NB4 (cell line): ENCODE results near the gene CHST9.
"Not testable (repeated sequence)": the region's sequence is repeated elsewhere in the genome, so short reads cannot be mapped to it uniquely, and the experiment has no call there.

ENCODE experiments used
- DNase-seq: peaks from one replicate; pipeline ENCODE4 v3.0.0; 2010; ENCODE audit warnings: low read depth
- H3K4me3 ChIP-seq: one replicate; pipeline ENCODE4 v1.5.1; 2011; ENCODE audit warnings: mild to moderate bottlenecking, low read depth, low read length, moderate library complexity
- CTCF ChIP-seq: IDR thresholded peaks from one replicate; pipeline ENCODE4 v1.5.1; 2012; ENCODE audit warnings: low read depth, low read length
- MAX ChIP-seq: IDR thresholded peaks from 2 replicates; pipeline ENCODE4 v1.6.1; 2011; ENCODE audit warnings: low read depth, low read length
- MYC ChIP-seq: IDR thresholded peaks from 2 replicates; pipeline ENCODE4 v1.6.1; 2011; ENCODE audit warnings: low read depth, low read length
- POLR2A ChIP-seq: IDR thresholded peaks from 2 replicates; pipeline ENCODE4 v1.6.1; 2011; ENCODE audit warnings: mild to moderate bottlenecking; ENCODE audit not compliant: insufficient read length; ENCODE audit errors: extremely low read depth

CHST9 gene

GRCh38 chr18:27185025-27185763 is at the start of gene CHST9:
CHST9 (minus strand) TSS chr18:27185308; CDS start chr18:27142809, 42,499 bp downstream.
- no peak for TF ChIP-seq MAX
- no peak for TF ChIP-seq CTCF
- TF ChIP-seq POLR2A, result no peak
- no peak for TF ChIP-seq MYC
- no peak within 1 kb of the TSS for H3K4me3 ChIP-seq
- no peak for DNase-seq

GRCh38 chr18:27232355-27232754 is 47.2 kb upstream of the CHST9 start:
- DNase-seq, H3K4me3 ChIP-seq: not testable (repeated sequence)

- H3K4me3 ChIP-seq, DNase-seq: not testable (repeated sequence)
Observed at GRCh38 chr18:27231671-27232070, 46.6 kb upstream of the CHST9 start.

- not testable (repeated sequence) for DNase-seq, H3K4me3 ChIP-seq
Observed at GRCh38 chr18:27231221-27231620, 46.1 kb upstream of the CHST9 start.

GRCh38 chr18:27227721-27228120 is 42.6 kb upstream of the CHST9 start:
- no peak for DNase-seq
- no peak overlapping the region for H3K4me3 ChIP-seq
- TF ChIP-seq POLR2A (no peak), CTCF (no peak), MYC (no peak), MAX (no peak)

- TF ChIP-seq MAX (no peak), MYC (no peak), CTCF (no peak)
- no peak for DNase-seq
- no peak overlapping the region for H3K4me3 ChIP-seq
Observed at GRCh38 chr18:27226556-27227075, 41.5 kb upstream of the CHST9 start.

GRCh38 chr18:27225947-27226481 is 40.9 kb upstream of the CHST9 start:
- no peak overlapping the region for H3K4me3 ChIP-seq
- no peak for DNase-seq
- TF ChIP-seq POLR2A (no peak), MYC (no peak), CTCF (no peak), MAX (no peak)
